Stimulated activated CD8-positive, alpha-beta memory T cell treated with anti-CD3 and anti-CD28 coated beads, Interleukin-4, amount 100 ng/mL, for 24 hours (primary cell): Measurements from ENCODE around the gene EML1.

ENCODE experiments used
- DNase-seq: peaks from one replicate; pipeline ENCODE4 v3.0.0-alpha.2; 2020; ENCODE audit warnings: low read depth

EML1 gene, protein sequence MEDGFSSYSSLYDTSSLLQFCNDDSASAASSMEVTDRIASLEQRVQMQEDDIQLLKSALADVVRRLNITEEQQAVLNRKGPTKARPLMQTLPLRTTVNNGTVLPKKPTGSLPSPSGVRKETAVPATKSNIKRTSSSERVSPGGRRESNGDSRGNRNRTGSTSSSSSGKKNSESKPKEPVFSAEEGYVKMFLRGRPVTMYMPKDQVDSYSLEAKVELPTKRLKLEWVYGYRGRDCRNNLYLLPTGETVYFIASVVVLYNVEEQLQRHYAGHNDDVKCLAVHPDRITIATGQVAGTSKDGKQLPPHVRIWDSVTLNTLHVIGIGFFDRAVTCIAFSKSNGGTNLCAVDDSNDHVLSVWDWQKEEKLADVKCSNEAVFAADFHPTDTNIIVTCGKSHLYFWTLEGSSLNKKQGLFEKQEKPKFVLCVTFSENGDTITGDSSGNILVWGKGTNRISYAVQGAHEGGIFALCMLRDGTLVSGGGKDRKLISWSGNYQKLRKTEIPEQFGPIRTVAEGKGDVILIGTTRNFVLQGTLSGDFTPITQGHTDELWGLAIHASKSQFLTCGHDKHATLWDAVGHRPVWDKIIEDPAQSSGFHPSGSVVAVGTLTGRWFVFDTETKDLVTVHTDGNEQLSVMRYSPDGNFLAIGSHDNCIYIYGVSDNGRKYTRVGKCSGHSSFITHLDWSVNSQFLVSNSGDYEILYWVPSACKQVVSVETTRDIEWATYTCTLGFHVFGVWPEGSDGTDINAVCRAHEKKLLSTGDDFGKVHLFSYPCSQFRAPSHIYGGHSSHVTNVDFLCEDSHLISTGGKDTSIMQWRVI

DNA sequence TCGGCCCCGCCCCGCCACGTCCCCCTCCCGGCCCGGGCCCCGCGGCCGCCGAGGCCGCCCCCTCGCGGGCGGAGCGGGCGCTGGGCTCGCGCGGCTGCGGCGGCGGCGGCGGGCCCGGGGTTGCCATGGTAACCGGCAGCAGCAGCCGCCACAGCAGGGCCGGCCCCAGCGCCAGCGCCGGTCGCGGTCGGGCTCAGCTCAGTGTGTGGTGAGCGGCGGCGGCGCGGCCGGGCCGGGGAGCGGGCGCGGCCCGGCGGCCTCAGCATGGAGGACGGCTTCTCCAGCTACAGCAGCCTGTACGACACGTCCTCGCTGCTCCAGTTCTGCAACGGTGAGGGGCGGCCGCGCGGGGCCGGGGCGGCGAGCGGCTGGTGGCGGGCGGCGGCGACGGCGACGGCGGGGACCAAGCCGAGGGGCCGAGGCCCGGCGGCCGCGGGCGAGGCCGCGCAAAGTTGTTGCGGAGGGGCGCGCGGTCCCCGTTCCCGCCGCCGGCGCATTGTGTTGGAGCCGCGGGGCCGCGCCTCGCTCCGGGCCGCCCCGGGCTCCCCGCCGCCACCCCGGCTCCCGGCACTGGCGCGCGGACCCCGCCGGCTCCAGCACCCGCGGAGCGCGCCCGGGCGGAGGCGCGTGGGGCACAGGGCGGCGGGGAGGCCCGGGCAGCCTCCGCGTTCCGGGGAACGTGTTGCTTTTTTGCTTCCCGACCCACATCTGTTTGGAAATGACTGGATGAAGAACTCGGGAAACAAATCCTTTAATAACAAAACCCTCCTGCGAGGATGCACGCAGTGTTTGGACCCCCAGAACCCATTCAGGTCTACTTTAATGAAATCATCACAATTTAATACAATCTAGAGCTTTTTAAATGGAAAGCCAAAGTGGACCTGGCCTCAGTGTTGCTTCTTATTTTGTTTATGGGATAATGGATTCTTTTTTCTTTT lies at the start of gene EML1:
TSS of gene EML1 (plus strand) at position 201 of the 938 bp plus-strand sequence. CDS start at position 265, 64 bp downstream.
- DNase-seq = peak; percentile 56

GRCh38 chr14:99744199-99744872 lies 48.9 kb upstream of the EML1 start:
- no peak for DNase-seq

DNA sequence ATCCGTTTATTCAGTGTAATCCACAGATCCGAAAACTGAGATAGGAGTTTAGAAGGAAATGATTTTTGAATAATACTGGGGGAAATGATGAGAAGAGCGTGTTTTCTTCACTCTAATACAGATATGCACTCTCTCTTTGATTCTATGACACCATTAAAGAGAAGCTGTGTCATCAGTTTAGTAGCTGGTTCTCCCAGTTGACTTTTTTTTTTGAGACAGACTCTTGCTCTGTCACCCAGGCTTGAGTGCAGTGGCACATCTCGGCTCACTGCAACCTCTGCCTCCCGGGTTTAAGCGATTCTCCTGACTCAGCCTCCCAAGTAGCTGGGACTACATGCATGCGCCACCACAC lies 48.4 kb upstream of the EML1 start:
- no peak for DNase-seq

GRCh38 chr14:99745307-99745951 lies 47.8 kb upstream of the EML1 start:
- no peak for DNase-seq

- DNase-seq = no peak
These were observed 46.0 kb upstream of the EML1 start for GRCh38 chr14:99747167-99747566.

DNA sequence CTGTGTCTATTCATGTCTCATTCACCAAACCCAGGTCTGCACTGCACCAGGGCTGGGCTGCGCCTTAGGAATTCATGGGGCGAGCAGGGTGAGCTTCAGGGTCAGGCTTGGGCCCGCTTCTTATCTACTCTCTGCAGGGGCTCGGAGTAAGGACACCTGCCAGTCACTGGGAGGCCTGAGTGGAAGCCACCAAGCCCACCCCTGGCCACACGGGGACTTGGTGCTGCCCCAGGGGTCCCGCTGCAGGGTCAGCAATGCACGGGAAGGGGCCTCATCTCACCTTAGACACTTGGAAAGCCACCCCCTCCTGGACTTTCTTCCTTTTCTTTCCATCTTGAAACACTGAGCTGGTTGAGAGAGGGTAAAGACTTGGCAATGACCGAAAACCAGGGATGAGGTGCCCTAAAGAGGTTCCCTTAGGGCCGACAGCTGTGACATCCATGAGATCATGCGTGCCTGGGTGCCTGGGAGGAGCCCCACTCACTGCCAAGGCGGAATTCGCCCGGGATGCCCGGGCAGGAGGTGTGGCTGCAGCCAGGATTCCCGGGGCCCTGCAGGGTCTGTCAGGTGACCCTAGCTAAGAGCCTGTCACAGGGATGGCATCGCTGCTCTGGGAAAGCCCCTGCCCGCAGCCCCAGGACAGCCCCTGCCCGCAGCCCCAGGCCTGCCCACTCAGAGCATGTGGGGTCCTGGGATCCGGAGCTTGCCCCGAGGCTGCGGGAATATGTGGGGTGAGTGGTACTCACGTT lies 45.5 kb upstream of the EML1 start:
- no peak for DNase-seq

DNA sequence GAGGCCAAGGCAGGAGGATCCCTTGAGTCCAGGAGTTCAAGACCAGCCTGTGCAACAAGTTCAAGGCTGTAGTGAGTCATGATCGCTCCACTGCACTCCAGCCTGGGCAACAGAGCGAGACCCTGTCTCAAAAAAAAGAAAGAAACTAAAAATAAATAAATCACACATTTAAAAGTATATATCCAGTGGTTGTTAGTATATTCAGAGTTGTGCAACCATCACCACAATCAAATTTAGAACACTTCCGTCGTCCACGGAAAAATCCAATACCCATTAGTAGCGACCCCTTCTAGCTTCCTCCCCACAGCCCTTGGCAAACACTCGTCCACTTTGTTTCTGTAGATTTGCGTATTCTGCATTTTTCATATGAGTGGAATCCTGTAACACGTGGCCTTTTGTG lies 44.7 kb upstream of the EML1 start:
- no peak for DNase-seq

DNA sequence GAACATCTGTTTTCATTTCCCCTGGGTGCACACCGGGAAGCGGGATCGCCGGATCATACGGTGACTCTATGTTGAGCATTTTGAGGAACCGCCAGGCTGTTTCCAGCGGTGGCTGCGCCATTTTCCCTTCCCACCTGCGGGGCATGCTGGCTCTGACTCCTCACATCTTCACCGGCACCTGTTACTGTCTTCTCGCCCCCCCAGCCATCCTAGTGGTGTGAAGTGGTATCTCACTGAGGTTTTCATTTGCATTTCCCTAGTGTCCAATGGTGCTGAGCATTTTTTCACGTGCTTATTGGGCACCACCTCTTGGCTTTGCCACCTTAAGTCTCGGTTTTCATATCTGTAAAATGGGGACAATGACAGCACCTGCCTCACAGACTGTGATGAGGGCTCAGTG lies 44.1 kb upstream of the EML1 start:
- no peak for DNase-seq

- DNase-seq = no peak
These were observed 43.2 kb upstream of the EML1 start for GRCh38 chr14:99749763-99750715.

DNA sequence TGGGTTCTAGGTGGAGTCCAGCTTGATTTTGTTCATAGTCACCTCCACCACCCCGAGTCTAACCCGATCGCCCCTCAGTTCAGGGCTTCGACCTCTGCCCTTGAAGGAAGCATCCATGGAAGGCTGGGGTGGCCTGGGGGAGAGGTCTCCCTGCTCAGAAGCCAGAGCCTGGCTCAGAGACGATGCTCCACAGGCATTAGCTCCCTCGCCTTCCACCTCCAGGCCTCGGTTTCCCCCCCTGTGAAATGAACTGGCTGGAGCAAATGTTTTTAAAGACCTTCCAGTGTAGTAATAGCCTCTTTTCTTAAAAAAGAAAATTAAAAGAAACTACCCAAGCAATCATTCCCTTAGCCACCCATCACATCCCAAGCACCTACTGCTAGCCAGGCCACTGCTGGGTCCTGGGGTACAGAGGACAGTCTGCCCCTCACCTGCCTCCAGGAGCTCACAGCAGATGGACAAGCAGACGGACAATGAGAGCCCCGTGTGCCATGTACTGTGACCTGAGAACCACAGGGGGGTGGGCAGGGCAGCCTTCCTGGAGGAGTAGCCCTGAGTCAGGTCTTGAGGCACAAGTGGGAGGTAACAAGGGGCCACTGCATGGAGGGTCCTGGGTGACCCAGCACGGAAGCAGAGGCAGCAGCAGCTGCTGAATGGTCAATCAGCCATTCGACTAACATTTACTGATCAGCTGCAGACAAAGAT lies 42.3 kb upstream of the EML1 start:
- no peak for DNase-seq

GRCh38 chr14:99751539-99752485 lies 41.4 kb upstream of the EML1 start:
- no peak for DNase-seq

- no peak for DNase-seq
These were observed 40.6 kb upstream of the EML1 start for GRCh38 chr14:99752486-99753121.

- no peak for DNase-seq
These were observed 39.7 kb upstream of the EML1 start for GRCh38 chr14:99753225-99754140.

GRCh38 chr14:99754141-99755067 lies 38.8 kb upstream of the EML1 start:
- no peak for DNase-seq

DNA sequence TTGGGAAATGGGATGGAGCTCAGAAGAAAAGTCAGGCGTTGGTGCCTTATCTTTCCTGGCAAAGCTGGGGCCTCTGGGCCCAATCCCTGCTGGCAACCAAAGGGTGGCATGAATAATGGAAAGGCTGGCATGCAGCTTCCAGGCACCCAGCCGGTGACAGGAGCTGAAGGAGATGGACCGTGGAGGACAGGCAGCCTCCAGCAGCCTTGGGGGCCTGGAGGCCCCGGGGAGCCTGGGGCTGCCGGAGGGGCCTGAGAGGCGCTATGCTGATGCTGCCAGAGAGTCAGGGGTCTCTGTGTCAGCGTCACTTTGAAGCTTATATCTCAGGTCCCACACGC lies 38.2 kb upstream of the EML1 start:
- no peak for DNase-seq
